Upper lobe of left lung (tissue), 6 donors: Measurements from ENCODE around the gene GAB2. TPM values are rescaled to one million over a fixed set of nuclear protein-coding genes. Genes with fewer than 3 reads are reported as not detected.
A peak's percentile ranks its signal among the peaks of the same experiment; 100 is the strongest.

Experiments used
- ATAC-seq, 2 donors: fragments of 200-7000 bp; cut with Tn5 transposase; one replicate each; pipeline ENCODE4 v1.9.1; 2022; ENCODE audit warnings: mild to moderate bottlenecking in 2 of 2, moderate library complexity in 2 of 2; ENCODE audit not compliant: low FRiP score in 2 of 2
- DNase-seq, 2 donors: peaks; one replicate each; pipeline ENCODE4 v3.0.0-alpha.2; 2019 to 2020
- H3K27ac ChIP-seq, 4 donors: fragments of 200-600 bp; sonication (generic); one replicate each; pipeline ENCODE4 v1.5.1; 2016 to 2019
- H3K27me3 ChIP-seq, 4 donors: fragments of 200-600 bp; sonication (generic); one replicate each; pipeline ENCODE4 v1.5.1; 2017 to 2019
- H3K36me3 ChIP-seq, 4 donors: fragments of 200-600 bp; sonication (generic); one replicate each; pipeline ENCODE4 v1.5.1; 2016 to 2019
- H3K4me1 ChIP-seq, 4 donors: fragments of 200-600 bp; sonication (generic); one replicate each; pipeline ENCODE4 v1.5.1; 2018 to 2019
- H3K4me3 ChIP-seq, 4 donors: fragments of 200-600 bp; sonication (generic); one replicate each; pipeline ENCODE4 v1.5.1; 2017 to 2019; ENCODE audit warnings: mild to moderate bottlenecking in 2 of 4, moderate library complexity in 1 of 4
- H3K9me3 ChIP-seq, 4 donors: fragments of 200-600 bp; sonication (generic); one replicate each; pipeline ENCODE4 v1.5.1; 2018 to 2019
- EP300 ChIP-seq, 4 donors: sonication (generic); formaldehyde crosslinking; IDR thresholded peaks; one replicate each; pipeline ENCODE4 v1.5.1; 2017; ENCODE audit warnings: antibody characterized with exemption in 4 of 4, control low read depth in 2 of 4
- POLR2A ChIP-seq, 4 donors: fragments of 450-650 bp; IDR thresholded peaks; one replicate each; pipeline ENCODE4 v1.5.1; 2016 to 2017; ENCODE audit warnings: antibody characterized with exemption in 4 of 4, mild to moderate bottlenecking in 2 of 4
- POLR2AphosphoS5 ChIP-seq, 2 donors: sonication (generic); formaldehyde crosslinking; IDR thresholded peaks; one replicate each; pipeline ENCODE4 v1.5.1; 2017; ENCODE audit warnings: antibody characterized with exemption in 2 of 2
- WGBS, 2 donors: methylation state at CpG; one replicate each; pipeline ENCODE4 v1.1.5; 2017 to 2018; 5-methylcytosine and 5-hydroxymethylcytosine counted together
- total RNA-seq, 6 donors: library from RNA; depleted of rRNA in 4 of 6; stranded (reverse); fragments of >200 nt in 4 of 6; gene quantifications; one replicate each; pipeline versions ENCODE4 v1.1.0 to v1.2.1, GENCODE V29; 2016 to 2021
- TF ChIP-seq, protein P1 (sequence below), 6 experiments: fragments of 450-650 bp in 4 of 6; fragments of 200-600 bp in 2 of 6; sonication (generic) in 2 of 6; IDR thresholded peaks; one replicate each; pipeline ENCODE4 v1.5.1; 2016 to 2019; ENCODE audit warnings: antibody characterized with exemption in 6 of 6
- donor health status: DM: no; HTN: no; CAD: no; lungs with moderate emphysema.
- donor health status: DM: no; HTN: yes; CAD: no; lungs with severe emphysema.

The GAB2 gene
- total RNA-seq, 6 donors from 2014 or later: 40.9 to 76.6 (median 50.4) TPM

GRCh38 chr11:78291503-78292108 is 126.0 kb downstream of the GAB2 start:
- TF ChIP-seq, protein P1, sequence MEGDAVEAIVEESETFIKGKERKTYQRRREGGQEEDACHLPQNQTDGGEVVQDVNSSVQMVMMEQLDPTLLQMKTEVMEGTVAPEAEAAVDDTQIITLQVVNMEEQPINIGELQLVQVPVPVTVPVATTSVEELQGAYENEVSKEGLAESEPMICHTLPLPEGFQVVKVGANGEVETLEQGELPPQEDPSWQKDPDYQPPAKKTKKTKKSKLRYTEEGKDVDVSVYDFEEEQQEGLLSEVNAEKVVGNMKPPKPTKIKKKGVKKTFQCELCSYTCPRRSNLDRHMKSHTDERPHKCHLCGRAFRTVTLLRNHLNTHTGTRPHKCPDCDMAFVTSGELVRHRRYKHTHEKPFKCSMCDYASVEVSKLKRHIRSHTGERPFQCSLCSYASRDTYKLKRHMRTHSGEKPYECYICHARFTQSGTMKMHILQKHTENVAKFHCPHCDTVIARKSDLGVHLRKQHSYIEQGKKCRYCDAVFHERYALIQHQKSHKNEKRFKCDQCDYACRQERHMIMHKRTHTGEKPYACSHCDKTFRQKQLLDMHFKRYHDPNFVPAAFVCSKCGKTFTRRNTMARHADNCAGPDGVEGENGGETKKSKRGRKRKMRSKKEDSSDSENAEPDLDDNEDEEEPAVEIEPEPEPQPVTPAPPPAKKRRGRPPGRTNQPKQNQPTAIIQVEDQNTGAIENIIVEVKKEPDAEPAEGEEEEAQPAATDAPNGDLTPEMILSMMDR (IDR thresholded peaks at IDR 0.05): no peak
- peaks cover 12 to 45% (median 19%) of the 10 kb centered on the region in 4 donors for H3K4me1 ChIP-seq
- WGBS, 2 donors: 94 to 96% methylated on average over 6 of the region's 6 CpGs

GRCh38 chr11:78290293-78291176 is 127.1 kb downstream of the GAB2 start:
- TF ChIP-seq, protein P1 (IDR thresholded peaks at IDR 0.05): no peak
- peak in 1 of 4 donors; percentile 40 for TF ChIP-seq POLR2A (IDR thresholded peaks at IDR 0.05)
- peak; percentile 86 to 99 for TF ChIP-seq POLR2AphosphoS5 (IDR thresholded peaks at IDR 0.05)
- peak; percentile 25 to 100 (median 89) for TF ChIP-seq EP300 (IDR thresholded peaks at IDR 0.05)
- H3K27ac ChIP-seq: peak overlapping the region; percentile 80 to 85 (median 83)
- H3K9me3 ChIP-seq: no peaks in the 10 kb centered on the region
- ATAC-seq (peak; percentile 87 to 89), DNase-seq (peak in 1 of 2 donors; percentile 77)
- H3K27me3 ChIP-seq: no peaks in the 10 kb centered on the region
- no peak overlapping the region for H3K4me3 ChIP-seq
- H3K4me1 ChIP-seq: peaks cover 12 to 49% (median 19%) of the 10 kb centered on the region in 4 donors
- H3K36me3 ChIP-seq: no peaks in the 10 kb centered on the region
- 42 to 63% methylated on average over 6 of the region's 6 CpGs for WGBS, 2 donors

More at GRCh38 chr11:78291503-78292108, 126.0 kb downstream of the GAB2 start:
- Histone ChIP-seq H3K27ac (peak overlapping the region; percentile 76 to 85 (median 83)), H3K9me3 (no peaks in the 10 kb centered on the region), H3K36me3 (no peaks in the 10 kb centered on the region), H3K27me3 (no peaks in the 10 kb centered on the region), H3K4me3 (no peak overlapping the region)
- DNase-seq: no peak
- no peak for ATAC-seq

DNA sequence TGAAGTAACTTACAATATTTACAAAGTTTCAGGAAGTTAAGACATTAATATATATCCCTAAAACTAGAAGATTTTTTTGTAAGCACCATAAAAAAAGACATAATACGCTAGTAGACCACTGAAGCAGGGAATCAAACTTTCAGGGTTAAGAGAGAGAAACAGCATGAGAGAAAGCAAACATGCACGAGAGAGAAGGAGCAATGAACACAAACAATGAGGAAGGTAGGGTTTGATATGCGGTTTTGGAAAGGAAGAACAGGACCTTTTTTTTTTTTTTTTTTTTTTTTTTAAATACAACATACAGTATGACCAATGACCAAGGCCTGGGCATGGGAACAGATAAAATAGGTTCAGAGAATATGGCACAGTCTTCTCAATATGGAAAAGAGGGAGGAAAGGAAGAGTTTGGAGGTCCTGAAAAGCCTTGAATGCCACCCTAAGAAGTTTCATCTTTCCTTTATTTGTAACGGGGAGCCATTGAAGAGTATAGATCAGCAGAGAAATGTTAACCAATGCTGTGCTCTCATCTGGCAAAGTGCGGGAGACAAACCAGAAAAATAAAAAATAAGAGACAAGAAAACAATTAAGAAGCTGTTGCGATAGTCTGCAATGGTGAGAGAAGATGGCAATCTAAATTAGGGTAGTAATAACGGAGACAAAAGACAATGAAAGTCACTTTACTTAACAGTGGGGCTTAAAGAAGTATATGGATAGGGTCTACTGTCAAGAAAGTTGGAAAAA is 127.9 kb downstream of the GAB2 start:
- ATAC-seq: peak in 1 of 2 donors; percentile 39
- WGBS, 2 donors: 46 to 58% methylated on average over 7 of the region's 7 CpGs

GRCh38 chr11:78284260-78284659 is 133.4 kb downstream of the GAB2 start:
- DNase-seq (no peak), ATAC-seq (no peak)
- Histone ChIP-seq H3K4me3 (no peak overlapping the region), H3K27ac (peak overlapping the region in 1 of 4 donors; percentile 23), H3K27me3 (no peaks in the 10 kb centered on the region), H3K9me3 (no peaks in the 10 kb centered on the region), H3K4me1 (peaks cover 4 to 38% (median 19%) of the 10 kb centered on the region in 4 donors), H3K36me3 (peaks cover 0 to 5% (median 1%) of the 10 kb centered on the region in 4 donors)
- no peak for TF ChIP-seq POLR2AphosphoS5 (IDR thresholded peaks at IDR 0.05)
- no peak for TF ChIP-seq POLR2A (IDR thresholded peaks at IDR 0.05)
- no peak for TF ChIP-seq EP300 (IDR thresholded peaks at IDR 0.05)
- TF ChIP-seq, protein P1 (IDR thresholded peaks at IDR 0.05): no peak
- 85 to 96% methylated on average over 5 of the region's 5 CpGs for WGBS, 2 donors

More for the DNA sequence above, 127.9 kb downstream of the GAB2 start:
- Histone ChIP-seq H3K9me3 (no peaks in the 10 kb centered on the region), H3K27me3 (no peaks in the 10 kb centered on the region), H3K4me3 (no peak overlapping the region), H3K27ac (peak overlapping the region; percentile 80 to 85 (median 83)), H3K36me3 (no peaks in the 10 kb centered on the region), H3K4me1 (peaks cover 8 to 55% (median 21%) of the 10 kb centered on the region in 4 donors)
- TF ChIP-seq POLR2AphosphoS5 (IDR thresholded peaks at IDR 0.05) (no peak), EP300 (IDR thresholded peaks at IDR 0.05) (no peak), POLR2A (IDR thresholded peaks at IDR 0.05) (no peak)
- TF ChIP-seq, protein P1 (IDR thresholded peaks at IDR 0.05): no peak
- no peak for DNase-seq
